VCaP (cell line): ENCODE measurements around the gene GAPVD1.
A peak's percentile ranks its signal among the peaks of the same experiment; 100 is the strongest.

Experiments used
- H3K27ac ChIP-seq: fragments of 450-650 bp; 2 replicates; pipeline ENCODE4 v1.5.1; 2017
- CTCF ChIP-seq: fragments of 450-650 bp; conservative IDR thresholded peaks from 2 replicates; pipeline ENCODE4 v1.5.1; 2017; ENCODE audit warnings: mild to moderate bottlenecking, moderate library complexity

The GAPVD1 gene

DNA sequence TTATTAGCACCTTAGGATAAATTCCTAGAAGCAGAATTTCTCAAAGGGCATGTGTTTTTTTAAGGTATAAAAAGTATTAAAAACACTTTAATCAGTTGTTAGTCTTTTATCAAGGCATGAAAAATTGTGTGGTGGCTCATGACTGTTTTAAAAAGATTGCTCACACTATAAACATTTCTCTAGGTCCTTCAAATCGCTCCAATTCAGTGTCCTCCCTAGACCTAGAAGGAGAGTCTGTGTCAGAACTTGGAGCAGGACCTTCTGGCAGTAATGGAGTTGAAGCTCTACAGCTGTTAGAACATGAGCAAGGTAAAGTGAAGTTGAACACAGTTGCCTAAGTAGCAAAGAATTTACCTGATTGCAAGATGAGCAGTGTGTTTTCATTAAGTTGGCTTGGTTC, 62.0 kb downstream of the GAPVD1 start:
- TF ChIP-seq CTCF, result no peak
- no peak overlapping the region for H3K27ac ChIP-seq

DNA sequence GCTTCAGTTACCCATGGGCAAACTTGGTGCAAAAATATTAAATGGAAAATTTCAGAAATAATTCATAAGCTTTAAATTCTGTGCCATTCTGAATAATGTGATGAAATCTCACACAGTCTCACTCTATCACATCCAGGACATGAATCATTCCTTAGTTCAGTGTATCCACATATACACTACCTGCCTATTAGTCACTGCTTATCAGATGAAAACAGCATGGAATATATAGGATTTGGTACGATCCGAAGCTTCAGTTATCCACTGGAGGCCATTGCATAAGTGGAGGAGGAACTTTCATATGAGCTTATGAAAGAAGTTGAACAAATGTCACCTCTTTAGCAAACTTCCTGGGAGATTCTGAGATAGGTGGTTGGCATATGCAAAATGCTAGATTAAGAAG, 64.2 kb downstream of the GAPVD1 start:
- no peak overlapping the region for H3K27ac ChIP-seq
- no peak for TF ChIP-seq CTCF

- no peak for TF ChIP-seq CTCF
- no peak overlapping the region; the same call in 1 of the 2 replicates for H3K27ac ChIP-seq
Measured at GRCh38 chr9:125329978-125330377, 68.4 kb downstream of the GAPVD1 start.

- no peak overlapping the region for H3K27ac ChIP-seq
- TF ChIP-seq CTCF, result no peak
Measured at GRCh38 chr9:125330587-125330986, 69.0 kb downstream of the GAPVD1 start.

DNA sequence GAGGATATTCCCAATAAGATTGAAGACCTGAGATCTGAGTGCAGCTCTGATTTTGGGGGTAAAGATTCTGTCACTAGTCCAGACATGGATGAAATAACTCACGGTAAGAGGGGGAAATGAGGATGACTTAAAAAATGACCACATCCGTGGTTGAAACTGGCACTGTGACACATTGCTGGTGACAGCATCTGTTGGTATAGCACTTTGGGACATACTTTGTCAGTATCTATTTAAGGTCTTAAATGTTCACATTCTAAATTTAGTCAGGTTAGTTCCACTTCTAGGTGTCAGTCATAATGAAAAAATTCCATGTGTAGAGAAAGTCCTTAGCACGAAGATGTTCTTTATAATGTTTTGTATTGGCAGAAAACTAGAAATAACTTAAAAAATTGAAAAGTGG, 70.9 kb downstream of the GAPVD1 start:
- H3K27ac ChIP-seq, result no peak overlapping the region
- TF ChIP-seq CTCF, result no peak

GRCh38 chr9:125337236-125337635, 75.6 kb downstream of the GAPVD1 start:
- no peak for TF ChIP-seq CTCF
- H3K27ac ChIP-seq, result no peak overlapping the region

DNA sequence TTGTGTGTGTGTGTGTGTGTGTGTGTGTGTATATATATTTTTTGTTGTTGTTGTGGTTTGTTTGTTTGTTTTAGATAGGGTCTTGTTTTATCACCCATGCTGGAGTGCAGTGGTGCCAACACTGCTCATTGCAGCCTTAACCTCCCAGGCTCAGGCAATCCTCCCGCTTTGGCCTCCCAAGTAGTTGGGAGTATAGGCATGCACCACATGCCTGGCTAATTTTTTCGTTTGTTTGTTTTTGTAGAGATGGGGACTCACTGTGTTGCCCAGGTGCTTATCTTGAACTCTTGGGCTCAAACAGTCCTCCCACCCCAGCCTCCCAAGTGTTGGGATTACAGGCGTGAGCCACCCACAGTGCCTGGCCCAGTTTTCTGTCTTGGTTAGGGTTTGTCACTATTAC, 77.3 kb downstream of the GAPVD1 start:
- H3K27ac ChIP-seq, result no peak overlapping the region
- TF ChIP-seq CTCF, result no peak

- H3K27ac ChIP-seq, result peak overlapping the region; percentile 22
- TF ChIP-seq CTCF, result no peak
Measured at GRCh38 chr9:125341566-125341965, 79.9 kb downstream of the GAPVD1 start.
